HG03520 (cell line): ENCODE measurements around the gene CHMP5.

Experiments
- ATAC-seq: cut with Tn5 transposase; IDR thresholded peaks from one replicate; pipeline ENCODE4 v1.9.1; 2021; ENCODE audit warnings: mild to moderate bottlenecking, moderate library complexity; ENCODE audit not compliant: unreplicated experiment

Gene CHMP5

DNA sequence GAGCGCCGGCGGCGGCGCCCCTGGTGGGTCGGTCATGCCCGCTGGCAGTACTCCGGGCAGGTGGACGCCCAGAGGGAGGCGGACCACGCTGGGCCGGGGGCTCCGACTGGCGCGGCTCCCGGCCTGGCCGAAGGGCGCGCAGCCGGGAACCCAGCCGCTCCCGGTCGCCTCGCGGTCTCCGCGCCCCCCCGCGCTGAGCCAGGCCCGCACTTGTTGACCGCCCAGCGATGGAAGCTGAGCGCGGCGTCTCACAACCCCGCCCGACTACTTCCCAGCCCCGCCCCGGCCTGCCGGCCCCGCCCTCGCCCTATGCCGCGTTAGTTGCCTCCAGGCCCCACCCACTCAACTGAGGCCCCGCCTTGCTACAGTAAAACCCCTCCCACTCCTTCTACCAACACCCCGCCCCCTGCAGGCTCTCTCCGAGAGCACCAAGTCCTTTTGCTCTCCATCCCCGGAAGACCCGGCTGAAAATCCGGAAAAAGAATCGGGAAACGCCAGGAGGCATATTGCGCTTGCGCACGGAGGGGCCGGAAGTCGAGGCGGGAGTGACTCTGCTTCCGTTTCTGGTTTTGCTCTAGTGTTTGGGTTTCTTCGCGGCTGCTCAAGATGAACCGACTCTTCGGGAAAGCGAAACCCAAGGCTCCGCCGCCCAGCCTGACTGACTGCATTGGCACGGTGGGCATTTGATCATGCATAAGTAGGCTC lies at the start of gene CHMP5, which contains the start of gene BAG1:
Gene CHMP5, plus strand, starts transcription at position 577 of the 705 bp plus-strand sequence. Its CDS starts 30 bp downstream, at position 607.
Gene BAG1, minus strand, starts transcription at position 236 of the 705 bp plus-strand sequence.
- ATAC-seq: peak; percentile 79

GRCh38 chr9:33220681-33221567 lies 43.9 kb upstream of the CHMP5 start:
- ATAC-seq: no peak

- ATAC-seq: no peak
Observed at GRCh38 chr9:33221568-33221884, 43.3 kb upstream of the CHMP5 start.

- ATAC-seq: no peak
Observed at GRCh38 chr9:33222031-33222430, 42.8 kb upstream of the CHMP5 start.

DNA sequence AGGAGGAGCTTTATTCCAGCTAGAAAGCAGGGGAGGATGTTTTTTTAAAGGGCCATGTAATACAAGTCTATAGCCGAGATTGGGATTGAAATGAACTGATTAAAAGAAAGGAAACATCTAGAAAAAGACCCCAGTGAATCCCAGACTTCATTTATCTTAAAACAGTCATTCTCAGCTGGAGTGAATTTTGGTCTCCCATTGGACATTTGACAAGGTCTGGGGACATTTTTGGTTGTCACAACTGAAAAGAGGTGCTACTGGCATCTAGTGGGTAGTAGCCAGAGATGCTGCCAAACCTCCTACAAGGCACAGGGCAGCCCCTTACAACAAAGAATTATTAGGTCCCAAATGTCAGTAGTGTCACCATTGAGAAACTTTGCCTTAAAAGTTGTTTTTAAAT lies 41.2 kb upstream of the CHMP5 start:
- ATAC-seq: no peak

DNA sequence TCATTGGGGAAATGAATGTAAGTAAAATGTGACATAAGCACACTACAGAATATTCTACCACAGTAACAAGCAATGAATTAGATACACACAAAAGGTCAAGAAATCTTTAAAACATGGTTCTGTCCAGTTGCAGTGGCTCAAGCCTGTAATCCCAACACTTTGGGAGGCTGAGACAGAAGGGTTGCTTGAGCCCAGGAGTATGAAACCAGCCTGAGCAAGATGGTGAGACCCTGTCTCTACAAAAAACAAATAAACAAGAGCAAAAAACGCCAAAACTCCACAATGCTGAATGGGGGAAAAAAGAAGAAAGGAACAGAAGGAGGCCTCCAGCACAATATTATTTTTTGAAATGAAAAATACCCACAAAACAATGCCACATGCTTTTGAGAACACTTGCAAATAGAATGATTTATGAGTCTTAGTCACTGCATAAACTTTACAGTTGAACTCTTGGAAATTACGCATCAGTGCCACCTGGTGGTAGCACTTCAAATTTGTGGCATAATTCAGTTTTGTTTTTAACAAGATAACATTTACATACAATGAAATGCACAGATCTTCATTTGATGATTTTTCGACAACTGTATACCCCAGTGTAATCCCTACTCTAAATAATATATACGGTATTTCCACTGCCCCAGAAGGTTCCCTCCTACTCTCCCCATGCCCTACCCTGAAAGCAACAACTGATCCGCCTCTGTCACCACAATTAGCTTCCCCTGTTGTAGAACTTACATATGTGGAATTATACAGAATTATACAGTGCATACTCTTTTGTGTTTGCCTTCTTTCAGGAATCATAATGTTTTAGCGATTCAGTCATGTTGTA lies 39.3 kb upstream of the CHMP5 start:
- ATAC-seq: no peak

- ATAC-seq: no peak
Observed at GRCh38 chr9:33227008-33227398, 37.8 kb upstream of the CHMP5 start.

GRCh38 chr9:33227741-33228140 lies 37.1 kb upstream of the CHMP5 start:
- no peak for ATAC-seq

DNA sequence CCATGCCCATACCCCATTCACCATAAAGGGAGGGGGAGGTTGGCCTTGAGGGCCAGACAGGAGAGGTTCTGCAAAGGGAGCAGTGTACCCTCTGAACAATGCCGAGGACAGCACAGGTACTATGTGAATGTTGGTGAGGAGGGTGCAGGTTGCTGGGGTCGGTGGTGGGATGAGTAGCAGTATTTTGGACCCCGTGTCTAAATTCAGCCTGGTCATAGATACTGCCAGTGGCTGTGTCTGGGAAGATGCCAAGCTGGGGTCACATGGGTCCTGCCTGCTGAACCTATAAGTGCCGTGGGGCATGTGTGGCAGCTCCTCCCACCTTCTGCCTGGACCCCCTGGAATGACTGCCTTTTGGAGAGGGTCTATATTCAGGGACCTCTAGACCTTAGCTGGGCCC lies 36.2 kb upstream of the CHMP5 start:
- ATAC-seq: no peak

DNA sequence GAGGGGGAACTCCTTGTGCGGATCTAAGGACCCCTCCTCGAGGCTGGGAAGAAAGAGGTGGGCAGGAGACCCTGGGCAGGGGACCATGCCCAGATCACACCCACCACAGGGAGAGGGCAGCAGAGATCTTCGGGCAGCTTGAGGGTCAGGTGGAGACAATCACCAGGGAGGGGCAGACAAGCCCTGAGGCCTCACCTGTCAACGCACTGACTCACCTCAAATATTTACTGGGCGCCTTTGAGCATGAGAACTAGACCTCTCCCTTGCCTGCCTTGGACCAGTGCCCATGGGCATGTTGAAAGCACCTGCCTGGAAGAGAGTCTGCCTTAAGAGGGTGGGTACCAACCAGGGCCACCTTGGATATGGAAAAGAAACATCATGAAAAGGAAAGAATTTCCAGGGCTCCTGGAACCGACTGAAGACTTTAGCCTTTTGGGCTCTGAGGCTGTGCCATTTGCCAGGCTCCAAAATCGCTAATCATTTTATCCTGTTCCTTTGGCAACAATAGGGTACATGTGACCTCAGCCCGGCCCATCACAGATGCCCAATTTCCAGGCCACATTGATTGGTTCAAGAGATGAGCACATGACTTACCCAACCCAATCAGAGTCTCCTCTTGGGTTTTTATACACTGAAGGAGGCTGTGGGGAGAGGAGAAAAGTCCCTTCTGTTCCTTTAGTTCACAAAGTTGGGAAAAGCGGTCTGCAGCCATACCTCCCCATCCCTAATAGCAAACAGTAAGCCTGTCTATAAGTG lies 35.3 kb upstream of the CHMP5 start:
- ATAC-seq: no peak

DNA sequence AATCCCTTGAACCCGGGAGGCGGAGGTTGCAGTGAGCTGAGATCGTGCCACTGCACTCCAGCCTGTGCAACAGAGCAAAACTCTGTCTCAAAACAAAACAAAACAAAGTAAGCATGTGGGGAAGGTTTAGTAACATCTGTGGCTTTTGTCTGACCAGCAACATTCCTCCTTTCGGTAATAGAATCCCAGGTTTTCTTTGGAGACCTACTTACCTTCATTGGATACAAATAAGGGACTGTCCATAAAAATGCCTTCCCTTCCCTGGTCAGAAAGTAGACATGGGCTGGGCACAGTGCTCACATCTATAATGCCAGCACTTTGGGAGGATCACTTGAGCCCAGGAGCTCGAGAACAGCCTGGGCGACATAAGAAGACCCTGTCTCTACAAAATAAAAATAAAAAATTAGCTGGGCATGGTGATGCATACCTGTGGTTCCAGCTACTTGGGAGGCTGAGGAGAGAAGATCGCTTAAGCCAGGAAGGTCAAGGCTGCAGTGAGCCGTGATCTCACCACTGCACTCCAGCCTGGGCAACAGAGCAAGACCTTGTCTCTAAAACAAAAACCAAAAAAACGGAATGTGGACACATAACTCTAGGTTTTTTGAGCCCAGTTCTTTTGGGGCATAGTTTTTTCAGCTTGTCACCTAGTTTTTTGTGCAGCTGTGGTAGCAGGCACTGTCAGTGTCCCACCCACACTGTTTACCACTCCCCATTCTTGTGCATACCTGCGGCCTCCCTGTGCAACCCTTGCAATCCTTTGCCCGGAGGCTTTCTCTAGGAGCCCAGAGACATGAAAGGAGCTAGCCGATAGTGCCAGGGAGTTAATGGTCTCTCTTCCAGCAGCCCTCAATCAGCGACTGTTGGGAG lies 33.9 kb upstream of the CHMP5 start:
- no peak for ATAC-seq

DNA sequence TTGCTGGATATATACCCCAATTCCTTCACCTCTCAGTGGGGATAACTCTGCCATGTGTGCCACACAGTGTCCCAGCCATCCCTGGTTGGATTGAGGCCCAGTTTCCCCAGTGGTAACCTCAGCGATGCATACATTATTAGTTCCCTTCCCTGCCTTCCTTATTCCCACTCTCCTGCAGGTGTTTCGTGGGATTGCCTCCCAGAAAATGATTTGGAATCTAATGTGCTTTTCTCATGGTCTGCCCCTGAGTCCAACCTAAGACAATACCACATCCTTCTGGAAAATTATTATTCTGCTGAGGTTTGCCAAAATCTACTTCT lies 33.3 kb upstream of the CHMP5 start:
- ATAC-seq: no peak

DNA sequence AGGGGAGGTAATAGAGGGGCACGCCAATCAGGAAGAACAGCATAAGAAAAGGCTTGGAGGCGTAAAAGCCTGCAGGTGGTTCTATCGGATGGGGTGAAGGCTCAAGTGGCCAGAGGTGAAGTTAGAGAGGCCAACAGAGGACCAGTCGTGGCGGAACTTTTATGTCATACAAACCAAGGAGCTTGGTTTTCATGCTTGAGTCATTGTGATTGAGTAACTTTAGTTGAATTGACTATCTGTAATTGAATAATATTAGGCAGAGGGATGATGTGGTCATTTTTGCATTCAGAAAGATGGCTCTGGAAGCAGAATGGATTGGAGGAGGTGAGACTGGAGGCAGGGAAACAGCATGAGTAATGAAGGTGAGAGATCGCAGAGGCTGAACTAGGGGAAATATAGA lies 32.0 kb upstream of the CHMP5 start:
- no peak for ATAC-seq

DNA sequence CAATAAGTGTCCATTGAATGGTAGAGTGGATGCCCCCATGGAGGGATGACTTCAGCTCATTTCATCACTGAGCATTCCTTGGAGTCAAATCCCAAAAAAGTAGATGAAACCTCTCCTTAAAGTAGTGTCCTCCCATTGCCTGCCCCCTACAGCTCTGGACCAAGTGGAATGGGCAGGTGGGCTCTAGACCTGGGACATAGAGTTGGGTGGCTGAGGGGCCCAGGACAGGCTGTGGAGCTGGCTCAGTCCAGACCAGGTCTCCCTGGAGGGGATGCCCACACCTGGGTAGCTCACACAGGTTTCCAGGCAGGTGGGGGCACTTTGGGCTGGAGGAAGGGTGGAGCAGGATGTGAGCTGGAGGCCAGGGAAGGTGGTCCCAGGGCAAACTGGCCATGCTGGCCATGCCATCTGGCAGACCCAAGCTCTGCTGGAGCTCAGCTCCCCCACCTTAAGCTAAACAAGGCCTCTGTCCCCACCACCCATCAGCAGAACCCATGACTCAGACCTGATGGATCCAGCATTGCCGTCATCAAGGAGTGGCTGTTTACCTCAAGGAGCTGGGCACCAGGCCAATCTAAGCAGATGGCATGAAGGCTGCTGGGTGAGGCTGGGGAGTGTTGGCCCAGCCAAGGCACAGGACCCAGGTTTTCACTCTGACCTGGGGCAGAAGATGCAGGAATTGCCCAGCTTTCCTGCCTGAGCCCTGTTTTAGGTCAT lies 31.1 kb upstream of the CHMP5 start:
- no peak for ATAC-seq

DNA sequence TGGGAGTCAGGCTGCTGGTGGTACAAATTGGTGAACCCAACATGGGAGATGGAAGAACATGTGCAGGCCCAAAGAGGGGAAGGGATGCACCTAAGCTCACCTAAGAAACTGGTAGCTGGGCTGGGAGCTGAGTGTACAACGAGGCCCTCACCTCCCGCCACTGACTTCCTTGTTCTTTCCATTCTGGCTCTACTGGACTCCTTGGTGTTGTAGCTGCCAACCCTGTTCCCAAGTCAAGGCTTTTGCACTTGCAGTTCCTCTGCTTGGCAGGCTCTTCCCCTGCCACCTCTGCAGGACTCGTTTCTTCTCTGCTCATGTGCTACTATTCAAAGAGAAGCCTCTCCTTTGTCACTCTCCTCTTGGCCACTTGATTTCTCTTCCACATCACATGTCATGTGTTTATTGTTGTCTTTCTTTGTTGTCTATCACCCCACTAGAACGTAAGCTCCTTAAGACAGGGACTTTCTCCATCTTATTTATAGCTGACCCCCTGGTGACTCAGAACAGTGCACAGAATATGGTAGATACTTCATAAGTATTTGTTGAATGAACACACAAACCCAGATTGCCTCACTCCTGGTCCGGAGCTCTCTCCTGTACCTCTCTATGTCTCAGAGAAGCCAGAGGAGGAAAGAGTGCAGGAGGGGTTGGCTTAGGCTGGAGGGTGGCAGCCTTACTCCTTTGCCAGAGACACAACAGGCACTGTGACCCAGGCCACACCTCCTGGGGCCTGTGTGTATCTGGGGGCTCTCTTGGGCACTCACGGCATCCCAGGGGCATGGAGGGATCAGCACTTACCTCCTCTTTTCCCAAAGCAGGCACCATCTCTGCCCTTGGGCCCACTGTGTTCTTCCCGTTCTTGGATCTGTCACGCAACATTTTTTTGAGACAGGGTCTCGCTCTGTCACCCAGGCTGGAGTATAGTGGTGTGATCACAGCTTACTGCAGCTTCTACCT lies 30.1 kb upstream of the CHMP5 start:
- no peak for ATAC-seq

DNA sequence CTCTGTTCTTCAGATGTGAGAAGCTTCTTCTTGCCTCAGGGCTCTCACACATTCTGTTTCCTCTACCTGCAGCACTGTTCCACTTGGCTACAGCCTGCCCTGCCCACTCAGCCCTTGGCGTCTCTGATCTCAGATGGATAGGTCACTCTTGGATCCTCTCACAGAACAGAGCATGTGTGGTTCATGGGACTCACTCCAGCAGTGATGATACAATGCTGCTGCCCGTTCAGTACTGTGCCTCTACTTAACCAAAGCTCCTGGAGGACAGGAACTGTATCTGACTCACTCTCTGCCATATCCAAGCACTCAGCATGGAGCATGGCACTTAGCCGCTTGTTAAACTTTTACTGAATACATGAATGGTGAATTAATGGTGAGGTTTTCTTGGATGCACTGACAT lies 28.3 kb upstream of the CHMP5 start:
- ATAC-seq: no peak

DNA sequence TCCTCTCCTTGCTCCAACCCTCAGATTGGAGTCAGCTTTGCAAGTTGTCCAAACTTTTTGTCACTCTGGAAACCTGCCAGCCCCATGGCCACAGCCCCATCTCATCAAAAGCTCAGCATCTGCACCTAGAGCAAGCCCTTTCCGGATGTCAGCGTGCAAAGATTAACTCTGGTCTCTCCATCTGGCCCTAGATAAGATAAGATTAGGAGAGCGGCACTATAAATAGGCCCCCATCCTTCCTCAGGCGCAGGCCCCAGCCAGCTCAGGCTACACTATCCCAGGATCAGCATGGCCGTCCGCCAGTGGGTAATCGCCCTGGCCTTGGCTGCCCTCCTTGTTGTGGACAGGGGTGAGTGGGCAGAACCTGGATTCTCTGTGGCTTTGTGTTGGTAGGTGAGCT lies 24.9 kb upstream of the CHMP5 start, which contains the start of gene SPINK4:
Gene SPINK4, plus strand, starts transcription at position 247 of the 400 bp plus-strand sequence. Its CDS starts 42 bp downstream, at position 289.
- ATAC-seq: no peak

- no peak for ATAC-seq
Observed at GRCh38 chr9:33241298-33241697, 23.6 kb upstream of the CHMP5 start.
